Sigmoid colon (tissue), 7 donors: ENCODE data around the gene RAB31. TPM values are rescaled to one million over a fixed set of nuclear protein-coding genes. Genes with fewer than 3 reads are reported as not detected.

ENCODE experiments used
- DNase-seq: peaks from one replicate; pipeline ENCODE4 v3.0.0-alpha.2; 2019
- H3K27ac ChIP-seq, 4 donors: fragments of 200-600 bp; sonication (generic); one replicate each; pipeline ENCODE4 v1.5.1; 2016 to 2019; ENCODE audit warnings: mild to moderate bottlenecking in 1 of 4
- H3K27me3 ChIP-seq, 3 donors: fragments of 200-600 bp; sonication (generic); one replicate each; pipeline ENCODE4 v1.5.1; 2019; ENCODE audit warnings: mild to moderate bottlenecking in 1 of 3
- H3K36me3 ChIP-seq, 4 donors: fragments of 200-600 bp; sonication (generic); one replicate each; pipeline ENCODE4 v1.5.1; 2016 to 2019
- H3K4me1 ChIP-seq, 4 donors: fragments of 200-600 bp; sonication (generic); one replicate each; pipeline ENCODE4 v1.5.1; 2017 to 2019
- H3K4me3 ChIP-seq, 4 donors: fragments of 200-600 bp; sonication (generic); one replicate each; pipeline ENCODE4 v1.5.1; 2017 to 2019; ENCODE audit warnings: mild to moderate bottlenecking in 2 of 4, moderate library complexity in 1 of 4
- H3K9me3 ChIP-seq, 4 donors: fragments of 200-600 bp in 3 of 4; sonication (generic) in 3 of 4; one replicate each; pipeline versions ENCODE4 v1.5.1 to v1.6.1; 2013 to 2019
- EP300 ChIP-seq, 4 donors: sonication (generic); formaldehyde crosslinking; IDR thresholded peaks; one replicate each; pipeline ENCODE4 v1.6.1; 2017; ENCODE audit warnings: antibody characterized with exemption in 4 of 4
- POLR2A ChIP-seq, 2 donors: fragments of 450-650 bp; IDR thresholded peaks; one replicate each; pipeline ENCODE4 v1.6.1; 2016; ENCODE audit warnings: antibody characterized with exemption in 2 of 2, mild to moderate bottlenecking in 2 of 2, moderate library complexity in 2 of 2
- POLR2AphosphoS5 ChIP-seq, 4 donors: sonication (generic); formaldehyde crosslinking; IDR thresholded peaks; one replicate each; pipeline ENCODE4 v1.6.1; 2017; ENCODE audit warnings: antibody characterized with exemption in 4 of 4
- WGBS, 2 donors: extraction: QIAGEN DNeasy Blood & Tissue Kit; methylation state at CpG; one replicate each; pipeline ENCODE4 v1.1.7; 2013; 5-methylcytosine and 5-hydroxymethylcytosine counted together
- intact Hi-C: fragments of 100-400 bp; cut with DNase I; formaldehyde crosslinking; loops from one replicate; pipeline ENCODE4 v1.15.1; 2023
- polyA plus RNA-seq, 3 donors: library from polyadenylated mRNA; stranded (reverse); fragments of 200-250 nt; gene quantifications; one replicate each; pipeline ENCODE4 v1.2.3, GENCODE V29; 2013
- total RNA-seq, 4 donors: library from RNA; depleted of rRNA; stranded (reverse); fragments of >200 nt; gene quantifications; one replicate each; pipeline ENCODE4 v1.1.0, GENCODE V29; 2016
- TF ChIP-seq, protein P1 (sequence below), 4 experiments: fragments of 450-650 bp in 3 of 4; fragments of 200-600 bp in 1 of 4; IDR thresholded peaks; one replicate each; pipeline ENCODE4 v1.5.1; 2016 to 2019; ENCODE audit warnings: antibody characterized with exemption in 4 of 4, mild to moderate bottlenecking in 3 of 4, moderate library complexity in 2 of 4
- donor health status: healthy with polysubstance abuse.
- donor health status: Bipolar disorder and iron deficiency.
- donor health status: healthy.

Gene RAB31
- total and polyA plus RNA-seq, 7 donors = 16.2 to 74.6 (median 52.0) TPM

DNA sequence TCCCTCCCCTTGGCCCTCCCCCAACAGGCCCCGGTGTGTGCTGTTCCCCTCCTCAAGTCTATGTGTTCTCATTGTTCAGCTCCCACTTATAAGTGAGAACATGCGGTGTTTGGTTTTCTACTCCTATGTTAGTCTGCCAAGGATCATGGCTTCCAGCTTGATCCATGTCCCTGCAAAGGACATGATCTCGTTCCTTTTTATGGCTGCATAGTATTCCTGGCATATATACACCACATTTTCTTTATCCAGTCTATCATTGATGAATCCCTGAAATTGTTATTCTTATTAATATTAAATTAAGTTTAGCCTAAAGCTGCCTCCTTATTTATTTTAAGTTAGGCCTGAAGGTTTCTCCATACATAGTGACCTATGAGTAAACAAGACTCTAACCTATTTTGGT is 18.8 kb upstream of the RAB31 start:
- H3K36me3 ChIP-seq = no peaks in the 10 kb centered on the region
- intact Hi-C loops = loop anchor here (5.0 kb wide), 1 partner anchor 258 kb away; no protein-coding TSS in a partner anchor
- no peak for DNase-seq
- no peak for TF ChIP-seq EP300 (IDR thresholded peaks at IDR 0.05)
- TF ChIP-seq, protein P1, sequence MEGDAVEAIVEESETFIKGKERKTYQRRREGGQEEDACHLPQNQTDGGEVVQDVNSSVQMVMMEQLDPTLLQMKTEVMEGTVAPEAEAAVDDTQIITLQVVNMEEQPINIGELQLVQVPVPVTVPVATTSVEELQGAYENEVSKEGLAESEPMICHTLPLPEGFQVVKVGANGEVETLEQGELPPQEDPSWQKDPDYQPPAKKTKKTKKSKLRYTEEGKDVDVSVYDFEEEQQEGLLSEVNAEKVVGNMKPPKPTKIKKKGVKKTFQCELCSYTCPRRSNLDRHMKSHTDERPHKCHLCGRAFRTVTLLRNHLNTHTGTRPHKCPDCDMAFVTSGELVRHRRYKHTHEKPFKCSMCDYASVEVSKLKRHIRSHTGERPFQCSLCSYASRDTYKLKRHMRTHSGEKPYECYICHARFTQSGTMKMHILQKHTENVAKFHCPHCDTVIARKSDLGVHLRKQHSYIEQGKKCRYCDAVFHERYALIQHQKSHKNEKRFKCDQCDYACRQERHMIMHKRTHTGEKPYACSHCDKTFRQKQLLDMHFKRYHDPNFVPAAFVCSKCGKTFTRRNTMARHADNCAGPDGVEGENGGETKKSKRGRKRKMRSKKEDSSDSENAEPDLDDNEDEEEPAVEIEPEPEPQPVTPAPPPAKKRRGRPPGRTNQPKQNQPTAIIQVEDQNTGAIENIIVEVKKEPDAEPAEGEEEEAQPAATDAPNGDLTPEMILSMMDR (IDR thresholded peaks at IDR 0.05) = no peak
- TF ChIP-seq POLR2AphosphoS5 (IDR thresholded peaks at IDR 0.05) = no peak
- no peak for TF ChIP-seq POLR2A (IDR thresholded peaks at IDR 0.05)
- WGBS, 2 donors = 93 to 94% methylated on average over 3 of the region's 3 CpGs
- no peaks in the 10 kb centered on the region for H3K9me3 ChIP-seq
- no peak overlapping the region for H3K4me3 ChIP-seq
- no peak overlapping the region for H3K27ac ChIP-seq
- H3K27me3 ChIP-seq = no peaks in the 10 kb centered on the region
- H3K4me1 ChIP-seq = peaks cover 0 to 14% (median 10%) of the 10 kb centered on the region in 4 donors

DNA sequence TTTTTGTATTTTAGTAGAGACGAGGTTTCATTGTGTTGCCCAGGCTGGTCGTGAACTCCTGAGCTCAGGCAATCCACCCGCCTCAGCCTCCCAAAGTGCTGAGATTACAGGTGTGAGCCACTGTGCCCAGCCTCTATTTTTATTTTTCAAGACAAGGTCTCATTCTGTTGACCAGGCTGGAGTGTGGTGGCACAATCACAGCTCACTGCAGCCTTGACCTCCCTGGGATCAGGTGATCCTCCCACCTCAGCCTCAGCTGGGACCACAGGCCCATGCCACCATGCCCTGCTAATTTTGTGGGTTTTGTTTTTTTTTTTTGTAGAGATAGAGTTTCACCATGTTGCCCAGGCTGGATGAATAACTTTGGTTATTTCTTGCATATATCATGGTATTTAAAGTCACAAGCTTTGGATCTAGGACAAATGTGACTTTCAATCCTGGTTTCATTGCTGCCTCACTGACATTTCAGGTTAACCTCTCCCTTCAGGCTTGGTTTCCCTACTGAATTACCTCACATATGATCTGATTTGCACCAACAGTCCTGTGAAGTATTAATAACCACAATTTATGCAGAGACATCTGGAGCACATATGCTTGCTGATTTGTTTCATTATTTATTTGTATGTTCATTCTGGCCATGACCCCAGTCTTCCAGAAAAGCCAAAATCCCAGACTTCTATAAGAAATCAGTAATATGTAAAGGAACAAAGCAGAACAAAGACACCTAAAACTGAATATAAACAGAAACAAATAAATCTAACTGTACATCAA is 17.5 kb upstream of the RAB31 start:
- no peaks in the 10 kb centered on the region for H3K27me3 ChIP-seq
- WGBS, 2 donors = 94% methylated on average over 3 of the region's 3 CpGs
- H3K9me3 ChIP-seq = no peaks in the 10 kb centered on the region
- intact Hi-C loops = no loop called here
- no peak for DNase-seq
- peaks cover 0 to under 1% (median under 1%) of the 10 kb centered on the region in 4 donors for H3K4me1 ChIP-seq
- no peak for TF ChIP-seq POLR2AphosphoS5 (IDR thresholded peaks at IDR 0.05)
- TF ChIP-seq POLR2A (IDR thresholded peaks at IDR 0.05) = no peak
- TF ChIP-seq, protein P1 (IDR thresholded peaks at IDR 0.05) = no peak
- no peak for TF ChIP-seq EP300 (IDR thresholded peaks at IDR 0.05)
- no peak overlapping the region for H3K27ac ChIP-seq
- H3K36me3 ChIP-seq = no peaks in the 10 kb centered on the region
- H3K4me3 ChIP-seq = no peak overlapping the region

DNA sequence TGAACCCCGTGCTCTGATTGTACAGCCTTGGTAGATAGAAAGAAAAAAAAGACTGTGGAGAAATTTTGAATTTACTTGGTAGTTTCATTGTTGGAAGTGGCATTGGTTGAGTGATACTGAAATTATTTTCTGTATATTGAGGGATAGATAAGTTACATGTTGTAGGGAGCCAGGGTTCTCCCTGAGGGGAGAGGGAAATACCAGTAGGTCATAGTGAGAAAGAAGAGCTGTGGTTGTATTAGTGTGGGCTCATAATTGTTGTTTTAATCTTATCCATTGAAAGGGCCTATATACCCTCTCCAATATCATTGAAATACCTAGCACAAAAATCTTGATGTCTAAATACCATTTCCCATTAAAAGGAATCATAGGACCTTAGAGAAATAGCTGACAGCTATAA is 16.9 kb upstream of the RAB31 start:
- Histone ChIP-seq H3K4me3 (no peak overlapping the region), H3K36me3 (no peaks in the 10 kb centered on the region), H3K27me3 (no peaks in the 10 kb centered on the region), H3K9me3 (no peaks in the 10 kb centered on the region), H3K27ac (no peak overlapping the region), H3K4me1 (no peaks in the 10 kb centered on the region)
- TF ChIP-seq, protein P1 (IDR thresholded peaks at IDR 0.05) = no peak
- no peak for TF ChIP-seq POLR2AphosphoS5 (IDR thresholded peaks at IDR 0.05)
- TF ChIP-seq EP300 (IDR thresholded peaks at IDR 0.05) = no peak
- TF ChIP-seq POLR2A (IDR thresholded peaks at IDR 0.05) = no peak
- no peak for DNase-seq
- intact Hi-C loops = no loop called here
- WGBS, 2 donors = 47 to 69% methylated on average over 1 of the region's 1 CpG

DNA sequence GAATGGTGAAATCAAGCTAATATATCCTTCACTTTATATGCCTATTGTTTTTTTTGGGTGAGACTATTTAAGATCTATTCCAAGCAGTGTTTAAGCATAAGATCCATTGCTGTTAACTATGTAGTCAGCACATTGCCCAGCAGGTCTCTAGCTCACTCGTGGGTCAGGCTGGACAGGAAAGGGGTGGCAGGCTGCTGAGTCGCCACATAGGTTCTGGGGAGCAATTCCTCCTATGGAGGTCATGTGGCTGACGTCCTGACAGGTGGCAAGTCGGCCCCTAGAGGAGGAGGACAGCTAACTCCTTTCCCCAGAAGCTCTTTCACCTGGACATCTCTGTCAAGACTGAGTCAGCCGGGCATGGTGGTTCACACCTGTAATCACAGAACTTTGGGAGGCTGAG is 13.9 kb upstream of the RAB31 start:
- TF ChIP-seq EP300 (IDR thresholded peaks at IDR 0.05) (no peak), POLR2A (IDR thresholded peaks at IDR 0.05) (no peak), POLR2AphosphoS5 (IDR thresholded peaks at IDR 0.05) (no peak)
- TF ChIP-seq, protein P1 (IDR thresholded peaks at IDR 0.05) = no peak
- no peaks in the 10 kb centered on the region for H3K36me3 ChIP-seq
- intact Hi-C loops = no loop called here
- no peaks in the 10 kb centered on the region for H3K27me3 ChIP-seq
- H3K4me1 ChIP-seq = no peaks in the 10 kb centered on the region
- peak; percentile 24 for DNase-seq
- H3K4me3 ChIP-seq = no peak overlapping the region
- 82 to 85% methylated on average over 5 of the region's 5 CpGs for WGBS, 2 donors
- no peaks in the 10 kb centered on the region for H3K9me3 ChIP-seq
- no peak overlapping the region for H3K27ac ChIP-seq
